Articular chondrocyte of knee joint (primary cell): ENCODE data around the gene XPA. TPM values are rescaled to one million over a fixed set of nuclear protein-coding genes. Genes with fewer than 3 reads are reported as not detected.

Experiments used
- total RNA-seq: library from RNA; depleted of rRNA; stranded (reverse); fragments of >200 nt; gene quantifications from 2 replicates; pipeline ENCODE4 v1.2.3, GENCODE V29; 2012

The XPA gene
- total RNA-seq: 12.5 and 15.4 TPM in 2 replicates

DNA sequence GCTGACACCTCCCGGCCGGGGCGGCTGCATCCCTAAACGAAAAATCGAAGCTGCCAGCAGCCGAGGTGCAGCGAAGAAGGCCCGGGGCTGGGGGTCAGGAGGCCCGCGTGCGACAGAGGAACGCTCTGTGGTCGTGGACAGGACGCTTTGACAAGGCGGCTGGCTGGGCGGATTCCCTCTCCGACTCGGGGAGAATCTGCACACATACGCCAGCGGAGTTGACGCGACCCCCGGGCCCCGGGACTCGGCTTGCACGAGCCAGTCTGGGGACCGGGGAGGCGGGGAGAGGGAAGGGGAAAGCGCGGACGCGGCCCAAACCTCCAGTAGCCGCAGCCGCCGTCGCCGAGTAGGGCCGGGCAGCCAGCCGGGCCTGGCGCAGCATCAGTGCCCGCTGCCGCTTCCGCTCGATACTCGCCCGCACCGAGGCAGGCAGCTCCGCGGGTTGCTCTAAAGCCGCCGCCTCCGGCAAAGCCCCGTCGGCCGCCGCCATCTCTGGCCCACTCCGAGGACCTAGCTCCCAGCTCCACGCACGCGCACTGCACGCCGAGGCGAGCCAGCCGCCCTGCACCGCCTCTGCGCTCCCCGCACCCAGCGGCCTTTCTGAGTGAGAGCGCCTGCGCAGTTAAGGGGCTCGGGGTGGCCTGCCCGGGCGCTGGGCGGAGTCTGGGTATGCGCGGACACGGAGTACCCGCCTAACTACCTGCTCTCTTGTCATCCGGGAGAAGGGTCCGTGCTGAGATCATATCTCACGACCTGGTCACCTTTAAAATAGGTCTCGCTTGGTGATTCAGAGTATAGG is at the start of gene XPA:
Gene XPA (minus strand): TSS at position 538 of the 799 bp plus-strand sequence. CDS start 48 bp downstream, at position 490.

GRCh38 chr9:97632985-97633858 is 63.9 kb downstream of the XPA start, which contains the start of the genes NCBP1 and TSTD2:
NCBP1 (plus strand) TSS chr9:97633821; CDS start chr9:97633882, 61 bp downstream.
TSTD2 (minus strand) TSS chr9:97633368; CDS start chr9:97627562, 5,806 bp downstream.

Other genes starting within 250 kb of the XPA start
- gene TMOD1, start 195.7 kb downstream of the XPA start, total RNA-seq: 0.65 and 1.0 TPM in 2 replicates
- 17.9 and 18.8 TPM in 2 replicates for gene TSTD2, start 64.0 kb downstream of the XPA start, total RNA-seq
- 31.2 and 37.4 TPM in 2 replicates for gene NCBP1, start 63.5 kb downstream of the XPA start, total RNA-seq
- not detected in 2 replicates for gene FOXE1, start 155.9 kb upstream of the XPA start, total RNA-seq
- 22.3 and 29.4 TPM in 2 replicates for gene TRMO, start 225.2 kb upstream of the XPA start, total RNA-seq
- not detected in 2 replicates for gene HEMGN, start 240.8 kb upstream of the XPA start, total RNA-seq